COLO668 (cell line): Measurements from ENCODE around the gene FBLN2.

Experiments
- DNase-seq: peaks from one replicate; lab custom pipeline; 2025; ENCODE audit not compliant: unreplicated experiment; lab: John Stamatoyannopoulos, UW

The FBLN2 gene

GRCh38 chr3:13530241-13531009, 18.5 kb upstream of the FBLN2 start:
- no peak for DNase-seq

- no peak for DNase-seq
These were observed 16.8 kb upstream of the FBLN2 start for GRCh38 chr3:13532085-13532484.

- DNase-seq: no peak
These were observed 16.3 kb upstream of the FBLN2 start for GRCh38 chr3:13532631-13533030.

- DNase-seq: no peak
These were observed 15.0 kb upstream of the FBLN2 start for GRCh38 chr3:13533885-13534301.

GRCh38 chr3:13535526-13535875, 13.4 kb upstream of the FBLN2 start:
- no peak for DNase-seq

GRCh38 chr3:13535905-13536304, 13.0 kb upstream of the FBLN2 start:
- no peak for DNase-seq

- DNase-seq: no peak
These were observed 12.5 kb upstream of the FBLN2 start for GRCh38 chr3:13536432-13536831.

GRCh38 chr3:13536832-13537231, 12.1 kb upstream of the FBLN2 start:
- DNase-seq: no peak

GRCh38 chr3:13537244-13537908, 11.5 kb upstream of the FBLN2 start:
- DNase-seq: no peak

- no peak for DNase-seq
These were observed 11.0 kb upstream of the FBLN2 start for GRCh38 chr3:13537909-13538296.

- DNase-seq: no peak
These were observed 10.2 kb upstream of the FBLN2 start for GRCh38 chr3:13538520-13539291.

- no peak for DNase-seq
These were observed 9.7 kb upstream of the FBLN2 start for GRCh38 chr3:13539292-13539638.

GRCh38 chr3:13539671-13540070, 9.3 kb upstream of the FBLN2 start:
- DNase-seq: no peak

- no peak for DNase-seq
These were observed 8.5 kb upstream of the FBLN2 start for GRCh38 chr3:13540297-13540995.

GRCh38 chr3:13541691-13542090, 7.2 kb upstream of the FBLN2 start:
- DNase-seq: no peak

GRCh38 chr3:13542142-13542541, 6.8 kb upstream of the FBLN2 start:
- no peak for DNase-seq

GRCh38 chr3:13543253-13543652, 5.7 kb upstream of the FBLN2 start:
- DNase-seq: no peak

- no peak for DNase-seq
These were observed 4.6 kb upstream of the FBLN2 start for GRCh38 chr3:13544293-13544831.

GRCh38 chr3:13544951-13545651, 3.8 kb upstream of the FBLN2 start:
- no peak for DNase-seq

- no peak for DNase-seq
These were observed 2.9 kb upstream of the FBLN2 start for GRCh38 chr3:13545952-13546454.
